ENCODE results near the gene NOL4.
"Not testable (repeated sequence)": the region's sequence is repeated elsewhere in the genome, so short reads cannot be mapped to it uniquely, and the experiment has no call there.

NOL4 gene, protein sequence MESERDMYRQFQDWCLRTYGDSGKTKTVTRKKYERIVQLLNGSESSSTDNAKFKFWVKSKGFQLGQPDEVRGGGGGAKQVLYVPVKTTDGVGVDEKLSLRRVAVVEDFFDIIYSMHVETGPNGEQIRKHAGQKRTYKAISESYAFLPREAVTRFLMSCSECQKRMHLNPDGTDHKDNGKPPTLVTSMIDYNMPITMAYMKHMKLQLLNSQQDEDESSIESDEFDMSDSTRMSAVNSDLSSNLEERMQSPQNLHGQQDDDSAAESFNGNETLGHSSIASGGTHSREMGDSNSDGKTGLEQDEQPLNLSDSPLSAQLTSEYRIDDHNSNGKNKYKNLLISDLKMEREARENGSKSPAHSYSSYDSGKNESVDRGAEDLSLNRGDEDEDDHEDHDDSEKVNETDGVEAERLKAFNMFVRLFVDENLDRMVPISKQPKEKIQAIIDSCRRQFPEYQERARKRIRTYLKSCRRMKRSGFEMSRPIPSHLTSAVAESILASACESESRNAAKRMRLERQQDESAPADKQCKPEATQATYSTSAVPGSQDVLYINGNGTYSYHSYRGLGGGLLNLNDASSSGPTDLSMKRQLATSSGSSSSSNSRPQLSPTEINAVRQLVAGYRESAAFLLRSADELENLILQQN

DNA sequence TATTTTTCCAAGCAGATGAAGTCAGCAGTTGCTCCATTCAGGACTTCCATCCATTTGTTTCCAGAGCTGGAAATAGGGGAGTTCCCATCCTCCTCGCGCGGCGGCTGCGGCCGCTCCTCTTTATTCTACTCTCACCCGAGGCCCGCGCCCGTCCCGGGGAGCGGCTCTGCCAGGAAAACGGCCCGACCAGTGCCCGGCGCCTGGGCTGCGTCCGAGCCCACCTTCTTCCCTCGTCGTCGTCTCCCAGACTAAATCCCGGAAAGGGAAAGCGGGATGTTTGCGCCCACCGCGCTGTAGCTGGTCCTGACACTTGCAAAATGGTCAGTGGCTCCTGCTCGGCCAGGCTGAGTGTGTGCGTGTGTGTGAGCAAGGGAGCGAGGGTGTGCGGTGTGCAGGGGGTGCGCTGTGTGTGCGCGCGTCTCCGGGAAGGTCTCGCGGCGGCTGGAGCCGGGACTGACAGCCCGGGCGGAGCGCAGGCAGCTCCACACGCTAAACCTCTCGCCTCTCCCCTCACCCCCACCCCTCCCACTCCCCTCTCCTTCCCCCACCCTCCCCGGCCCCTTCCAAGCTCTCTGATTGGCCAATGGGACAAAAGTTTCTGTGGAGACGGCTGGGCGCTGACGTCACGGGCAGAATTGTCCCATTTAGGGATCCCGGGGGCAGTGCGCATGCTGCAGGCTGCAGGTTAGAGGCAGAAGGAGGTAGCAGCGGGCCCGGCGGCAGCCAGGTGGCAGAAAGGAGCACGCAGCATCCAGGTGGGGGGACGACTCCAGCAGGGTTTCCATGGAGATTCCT lies at the start of gene NOL4:
Gene NOL4, minus strand, starts transcription at position 491 of the 795 bp plus-strand sequence. CDS start 1,660 bp downstream, outside the sequence.
- Histone ChIP-seq H3K36me3 (no peaks in the 10 kb centered on the region), H3K9me3 (replicated peaks in 1 of 11) (peaks cover 24 to 29% (median 29%) of the 10 kb centered on the region in 11 experiments), H3K27me3 (no peaks in the 10 kb centered on the region), H3K4me1 (no peaks in the 10 kb centered on the region), H3K27ac (no peak within 1 kb of the TSS), H3K4me2 (no peak within 1 kb of the TSS), H3K9ac (no peak within 1 kb of the TSS), H4K20me1 (no peaks in the 10 kb centered on the region), H3K4me3 (no peak within 1 kb of the TSS)
- TF ChIP-seq Cebpa-rat (IDR thresholded peaks at IDR 0.05): no peak

DNA sequence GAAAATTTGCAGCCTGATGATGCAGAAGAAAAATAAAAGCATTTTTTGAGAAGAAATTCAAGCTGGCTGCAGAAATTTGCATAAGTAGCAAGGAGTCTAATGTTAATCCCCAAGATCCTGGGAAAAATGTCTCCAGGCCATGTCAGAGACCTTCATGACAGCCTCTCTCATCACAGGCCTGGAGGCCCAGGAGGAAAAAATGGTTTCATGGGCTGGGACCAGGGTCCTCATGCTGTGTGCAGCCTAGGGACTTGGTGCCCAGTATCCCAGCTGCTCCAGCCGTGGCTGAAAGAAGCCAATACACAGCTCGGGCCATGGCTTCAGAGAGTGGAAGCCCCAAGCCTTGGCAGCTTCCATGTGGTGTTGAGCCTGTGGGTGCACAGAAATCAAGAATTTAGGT lies 41.3 kb upstream of the NOL4 start:
- not testable (repeated sequence) for H3K9ac ChIP-seq, H4K20me1 ChIP-seq, H3K4me3 ChIP-seq, H3K4me1 ChIP-seq, H3K36me3 ChIP-seq, H3K4me2 ChIP-seq, H3K27me3 ChIP-seq, H3K27ac ChIP-seq
- H3K9me3 ChIP-seq (replicated peaks in 1 of 11): peaks cover 24 to 32% (median 27%) of the 10 kb centered on the region in 11 experiments

DNA sequence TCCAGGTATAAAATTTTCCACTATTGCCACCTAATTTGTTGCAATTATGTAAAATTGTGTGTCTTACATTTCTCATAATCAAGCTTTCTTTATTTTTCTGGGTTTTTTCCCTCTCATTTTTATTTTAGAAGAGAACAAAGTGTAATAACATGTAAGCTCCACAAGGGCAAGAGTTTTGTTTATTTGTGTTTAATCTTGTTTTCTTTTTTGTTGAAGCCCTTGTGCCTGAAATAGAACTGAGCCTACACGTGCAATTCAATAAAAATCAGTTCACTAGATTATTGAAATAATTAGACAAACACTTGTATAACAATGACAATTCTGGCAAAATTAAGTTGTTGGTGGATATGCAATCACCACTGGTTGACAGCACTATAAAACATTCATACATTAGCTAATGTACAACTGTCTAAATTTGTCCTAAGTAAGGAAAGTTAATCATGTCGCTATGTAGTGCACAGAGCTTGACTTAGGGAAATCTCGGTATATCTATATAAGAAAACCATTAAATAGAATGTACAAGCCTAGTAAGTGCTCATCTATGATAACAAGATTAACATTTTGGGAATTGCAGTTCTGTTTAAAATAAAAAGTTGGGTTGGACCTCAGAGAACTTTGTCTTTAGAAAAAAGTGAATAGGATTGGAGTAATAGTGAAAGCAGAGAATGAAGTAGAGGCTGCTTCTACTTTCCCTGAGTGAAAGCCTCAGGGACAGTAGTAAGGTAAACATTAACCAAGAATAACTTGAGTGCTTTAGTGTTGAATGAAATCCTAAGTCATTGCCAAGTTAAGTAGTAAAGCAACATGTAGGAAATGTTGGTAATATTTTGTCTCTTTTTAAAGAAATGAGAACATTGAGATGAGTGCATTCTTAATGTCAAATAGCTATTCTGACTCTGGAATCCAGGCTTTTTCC lies 37.4 kb upstream of the NOL4 start:
- Histone ChIP-seq H4K20me1 (no peaks in the 10 kb centered on the region), H3K27ac (no peak overlapping the region), H3K9me3 (replicated peaks in 1 of 11) (peaks cover 21 to 26% (median 25%) of the 10 kb centered on the region in 11 experiments), H3K9ac (no peak overlapping the region), H3K4me2 (no peak overlapping the region), H3K4me3 (no peak overlapping the region), H3K36me3 (no peaks in the 10 kb centered on the region), H3K27me3 (no peaks in the 10 kb centered on the region), H3K4me1 (no peaks in the 10 kb centered on the region)
- TF ChIP-seq Cebpa-rat (IDR thresholded peaks at IDR 0.05): no peak

DNA sequence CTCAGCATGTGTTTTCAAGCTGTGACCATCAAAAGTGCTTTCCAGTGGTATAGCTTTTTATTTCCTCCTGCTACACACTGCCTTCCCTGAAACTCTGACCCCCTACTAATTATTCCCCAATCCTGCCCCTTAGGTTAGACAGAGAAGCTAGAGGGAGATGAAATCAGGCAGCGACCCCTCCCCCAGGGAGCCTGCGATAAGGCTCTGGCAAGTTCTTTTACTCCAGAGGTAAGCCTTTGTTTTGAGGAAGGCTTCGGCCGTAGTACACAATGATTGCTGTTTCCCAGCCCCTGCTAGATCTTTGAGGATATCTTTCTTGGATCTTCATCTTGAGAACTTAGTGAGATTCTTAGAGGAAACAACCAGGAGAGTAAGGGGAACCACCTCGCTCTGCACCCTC lies 33.5 kb upstream of the NOL4 start:
- TF ChIP-seq Cebpa-rat (IDR thresholded peaks at IDR 0.05): no peak
- Histone ChIP-seq H3K9ac (no peak overlapping the region), H3K4me2 (no peak overlapping the region), H4K20me1 (no peaks in the 10 kb centered on the region), H3K9me3 (replicated peaks in 1 of 11) (no peaks in the 10 kb centered on the region; a peak in 1 of 22 replicates), H3K4me1 (no peaks in the 10 kb centered on the region), H3K4me3 (no peak overlapping the region), H3K27me3 (no peaks in the 10 kb centered on the region), H3K27ac (no peak overlapping the region), H3K36me3 (no peaks in the 10 kb centered on the region)

DNA sequence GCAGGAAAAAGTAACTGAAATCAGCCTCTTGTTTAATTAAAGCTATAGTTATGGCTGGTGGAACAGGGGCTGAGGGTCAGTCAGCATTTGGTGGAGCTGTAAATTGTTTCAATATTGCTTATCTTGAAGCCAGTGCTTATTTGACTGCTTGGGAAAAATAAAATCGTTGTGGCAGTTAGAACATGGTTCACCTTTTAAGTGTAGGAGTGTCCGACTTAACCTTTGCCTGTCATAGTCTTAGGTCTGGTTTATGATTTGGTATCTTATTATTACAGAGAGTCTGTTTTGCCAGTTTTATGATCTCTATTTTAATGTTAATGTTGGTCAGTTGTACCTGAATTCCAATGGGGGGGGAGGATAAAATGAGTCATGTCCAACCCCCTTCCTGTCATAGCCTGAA lies 27.2 kb upstream of the NOL4 start:
- H3K9ac ChIP-seq: no peak overlapping the region
- H3K4me3 ChIP-seq: no peak overlapping the region
- no peaks in the 10 kb centered on the region for H3K4me1 ChIP-seq
- no peaks in the 10 kb centered on the region for H3K27me3 ChIP-seq
- no peak for TF ChIP-seq Cebpa-rat (IDR thresholded peaks at IDR 0.05)
- H3K36me3 ChIP-seq: 0 out of 22 replicates have a peak, but pooled peaks cover 0 to 3% (median 0%) of the 10 kb centered on the region in 11 experiments
- no peak overlapping the region for H3K27ac ChIP-seq
- H3K4me2 ChIP-seq: no peak overlapping the region
- no peaks in the 10 kb centered on the region for H4K20me1 ChIP-seq
- peaks cover 14 to 27% (median 18%) of the 10 kb centered on the region in 11 experiments; a peak in 21 of 22 replicates for H3K9me3 ChIP-seq (replicated peaks in 1 of 11)

DNA sequence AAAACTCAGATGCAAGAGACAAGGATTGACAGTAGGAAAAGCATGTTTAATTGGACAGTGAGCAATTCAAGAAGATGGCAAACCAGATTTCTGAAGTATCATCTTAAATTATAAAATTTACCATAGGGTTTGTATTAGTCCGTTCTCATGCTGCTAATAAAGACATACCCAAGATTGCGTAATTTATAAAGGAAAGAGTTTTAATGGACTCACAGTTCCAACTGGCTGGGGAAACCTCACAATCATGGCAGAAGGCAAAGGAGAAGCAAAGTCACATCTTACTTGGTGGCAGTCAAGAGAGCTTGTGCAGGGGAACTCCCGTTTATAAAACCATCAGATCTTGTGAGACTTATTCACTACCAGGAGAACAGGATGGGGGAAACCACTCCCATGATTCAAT lies 24.0 kb upstream of the NOL4 start:
- 0 out of 22 replicates have a peak, but pooled peaks cover 0 to 3% (median 0%) of the 10 kb centered on the region in 11 experiments for H3K36me3 ChIP-seq
- no peaks in the 10 kb centered on the region for H3K27me3 ChIP-seq
- H3K27ac ChIP-seq: no peak overlapping the region
- no peaks in the 10 kb centered on the region for H4K20me1 ChIP-seq
- no peaks in the 10 kb centered on the region for H3K4me1 ChIP-seq
- peak in 7 of 11 experiments; percentile 32 to 72 (median 59); a peak in 10 of 22 replicates for TF ChIP-seq Cebpa-rat (IDR thresholded peaks at IDR 0.05)
- peaks cover 14 to 27% (median 18%) of the 10 kb centered on the region in 11 experiments; a peak in 21 of 22 replicates for H3K9me3 ChIP-seq (replicated peaks in 1 of 11)
- no peak overlapping the region for H3K9ac ChIP-seq
- H3K4me3 ChIP-seq: no peak overlapping the region
- no peak overlapping the region for H3K4me2 ChIP-seq

DNA sequence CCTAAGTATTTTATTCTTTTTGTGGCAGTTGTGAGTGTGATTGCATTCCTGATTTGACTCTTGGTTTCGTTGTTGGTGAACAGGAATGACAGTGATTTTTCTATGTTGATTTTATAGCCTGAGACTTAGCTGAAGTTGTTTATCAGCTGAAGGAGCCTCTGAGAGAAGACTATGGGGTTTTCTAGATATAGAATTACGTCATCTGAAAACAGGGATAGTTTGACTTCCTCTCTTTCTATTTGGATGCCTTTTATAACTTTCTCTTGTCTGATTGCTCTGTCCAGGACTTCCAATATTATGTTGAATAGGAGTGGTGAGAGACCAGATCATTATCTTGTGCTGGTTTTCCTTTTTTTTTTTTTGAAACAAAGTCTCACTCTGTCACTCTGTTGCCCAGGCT lies 18.0 kb upstream of the NOL4 start:
- H3K4me3 ChIP-seq: no peak overlapping the region
- H3K27me3 ChIP-seq: no peaks in the 10 kb centered on the region
- H3K27ac ChIP-seq: no peak overlapping the region
- no peaks in the 10 kb centered on the region for H3K4me1 ChIP-seq
- H3K36me3 ChIP-seq: no peaks in the 10 kb centered on the region
- no peaks in the 10 kb centered on the region for H4K20me1 ChIP-seq
- H3K9ac ChIP-seq: no peak overlapping the region
- H3K9me3 ChIP-seq (replicated peaks in 1 of 11): peaks cover 0 to 8% (median 4%) of the 10 kb centered on the region in 11 experiments; a peak in 4 of 22 replicates
- H3K4me2 ChIP-seq: no peak overlapping the region
- no peak for TF ChIP-seq Cebpa-rat (IDR thresholded peaks at IDR 0.05)

DNA sequence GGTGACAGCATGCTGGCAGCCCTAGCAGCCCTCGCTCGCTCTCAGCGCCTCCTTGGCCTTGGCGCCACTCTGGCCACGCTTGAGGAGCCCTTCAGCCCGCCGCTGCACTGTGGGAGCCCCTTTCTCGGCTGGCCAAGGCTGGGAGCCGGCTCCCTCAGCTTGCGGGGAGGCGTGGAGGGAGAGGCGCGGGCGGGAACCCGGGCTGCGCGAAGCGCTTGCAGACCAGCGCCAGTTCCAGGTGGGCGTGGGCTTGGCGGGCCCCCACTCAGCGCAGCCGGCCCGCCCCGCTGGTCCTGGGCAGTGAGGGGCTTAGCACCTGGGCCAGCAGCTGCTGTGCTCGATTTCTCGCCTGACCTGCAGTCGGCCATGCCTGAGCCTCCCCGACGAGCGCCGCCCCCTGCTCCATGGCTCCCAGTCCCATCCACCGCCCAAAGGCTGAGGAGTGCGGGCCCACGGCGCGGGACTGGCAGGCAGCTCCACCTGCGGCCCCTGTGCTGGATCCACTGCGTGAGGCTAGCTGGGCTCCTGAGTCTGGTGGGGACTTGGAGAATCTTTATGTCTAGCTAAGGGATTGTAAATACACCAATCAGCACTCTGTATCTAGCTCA lies 9.2 kb upstream of the NOL4 start:
- not testable (repeated sequence) for H3K4me3 ChIP-seq

More for the DNA sequence above, 9.2 kb upstream of the NOL4 start:
- not testable (repeated sequence) for H3K4me2 ChIP-seq, H4K20me1 ChIP-seq, H3K4me1 ChIP-seq, H3K36me3 ChIP-seq, H3K27ac ChIP-seq, H3K27me3 ChIP-seq, H3K9ac ChIP-seq
- H3K9me3 ChIP-seq (replicated peaks in 1 of 11): peaks cover 6 to 19% (median 14%) of the 10 kb centered on the region in 11 experiments
